UCSD-AML1 (cell line): ENCODE results near the gene FILIP1L.
A peak's percentile ranks its signal among the peaks of the same experiment; 100 is the strongest.

Experiments used
- DNase-seq: peaks from one replicate; lab custom pipeline; 2025; ENCODE audit not compliant: unreplicated experiment; lab: John Stamatoyannopoulos, UW

FILIP1L gene

DNA sequence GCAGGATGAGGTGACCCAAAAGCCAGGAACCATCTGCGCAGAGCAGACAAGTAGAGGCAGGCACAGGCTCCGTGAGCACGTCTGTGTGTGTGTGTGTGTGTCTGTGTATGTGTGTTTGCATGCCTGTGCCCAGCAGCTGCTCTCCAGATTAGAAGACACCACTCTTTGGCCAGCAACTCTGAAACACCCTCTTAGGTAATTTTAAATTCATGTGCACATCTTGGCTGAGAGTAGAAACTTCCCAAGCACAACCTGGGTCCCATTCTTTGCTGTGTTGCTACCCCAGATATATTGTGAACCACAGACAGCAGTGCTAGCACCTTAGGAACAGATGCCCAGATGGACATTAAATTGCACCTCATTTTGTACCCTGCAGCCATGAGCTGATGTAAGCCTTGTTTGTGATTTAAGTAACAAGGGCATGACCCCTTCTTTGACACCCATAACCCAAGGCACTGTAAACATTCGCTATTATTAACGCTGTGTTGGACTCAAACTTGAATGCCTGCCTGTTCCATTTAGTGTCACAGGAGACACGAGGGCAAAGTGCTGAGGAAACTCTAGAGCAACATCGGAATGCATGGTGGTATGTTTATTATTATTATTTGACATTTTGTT, at the start of gene FILIP1L:
FILIP1L (minus strand) TSS at position 89 of the 618 bp plus-strand sequence.
- no peak for DNase-seq

DNA sequence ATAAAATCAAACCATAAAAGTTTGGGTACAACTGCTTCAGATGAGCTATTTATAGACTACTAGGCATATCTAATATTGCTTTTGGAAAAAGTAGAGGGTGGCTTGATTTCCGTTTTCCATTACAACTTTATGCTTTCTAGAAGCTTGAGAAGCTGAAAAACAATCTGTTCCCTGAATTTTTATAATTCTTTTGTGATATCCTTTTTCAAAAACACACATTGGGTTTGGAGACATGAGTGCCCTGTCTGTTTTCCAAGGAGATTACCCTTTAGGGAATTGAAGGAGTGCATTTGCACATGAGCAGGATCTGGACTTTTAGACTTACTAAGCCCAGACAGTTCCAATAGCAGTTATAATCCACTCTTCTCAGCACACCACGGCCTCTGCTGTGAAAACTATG, 49.5 kb upstream of the FILIP1L start:
- no peak for DNase-seq

DNA sequence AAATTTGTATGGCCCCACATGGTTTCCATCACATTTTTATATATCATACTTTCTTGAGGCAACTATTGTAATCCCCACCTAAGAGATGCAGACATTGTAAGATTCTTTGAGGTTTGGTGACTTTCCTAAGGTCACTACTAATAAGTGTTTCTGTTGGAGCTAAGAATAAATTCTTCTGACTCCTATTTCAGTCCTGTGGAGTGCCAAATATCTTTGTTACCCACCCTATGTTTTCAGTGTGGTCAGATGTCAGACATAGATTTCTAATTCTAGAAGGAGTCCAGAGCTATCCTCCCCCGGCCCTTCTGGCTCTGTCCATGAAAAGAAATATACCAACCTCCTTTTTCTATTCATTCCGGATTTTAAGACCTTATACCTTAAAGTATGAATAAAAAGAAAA, 46.2 kb upstream of the FILIP1L start:
- DNase-seq = no peak

DNA sequence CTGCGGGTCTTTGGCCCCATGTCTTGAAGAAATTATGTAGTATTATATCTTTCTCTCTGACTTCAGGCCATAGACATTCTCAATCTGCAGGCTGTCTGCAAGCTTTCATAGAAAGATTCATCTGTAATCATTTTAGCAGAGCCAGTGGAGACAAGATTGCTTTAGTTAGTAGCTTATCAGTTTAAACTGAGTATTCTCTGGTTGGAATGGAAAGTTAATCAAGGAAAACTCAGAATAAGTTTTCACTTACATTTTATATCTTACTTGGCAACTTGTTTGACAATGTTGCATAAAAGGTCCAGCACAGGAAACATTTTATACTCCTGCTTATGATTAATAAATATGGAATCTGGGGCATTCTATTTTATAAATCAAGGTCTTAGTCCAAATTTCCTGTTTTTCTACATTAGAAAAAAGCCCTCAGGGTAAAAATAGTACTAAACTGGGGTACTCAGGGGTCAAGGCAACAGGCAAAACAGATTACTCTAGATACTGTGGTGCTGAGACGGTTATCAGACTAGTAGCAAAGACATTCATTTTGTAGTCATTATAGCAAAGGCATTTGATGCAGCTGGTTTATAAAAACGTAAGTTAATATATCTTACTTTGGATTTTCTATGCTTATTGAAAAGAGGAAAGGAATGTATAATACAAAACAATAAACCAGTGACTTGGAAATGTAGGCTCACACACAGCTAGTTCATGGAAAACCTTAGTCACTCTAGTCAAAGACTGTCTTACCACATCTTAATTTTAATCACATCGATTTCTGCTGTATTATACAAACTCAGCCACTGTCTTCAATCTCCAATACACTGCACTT, 45.2 kb upstream of the FILIP1L start:
- no peak for DNase-seq

DNA sequence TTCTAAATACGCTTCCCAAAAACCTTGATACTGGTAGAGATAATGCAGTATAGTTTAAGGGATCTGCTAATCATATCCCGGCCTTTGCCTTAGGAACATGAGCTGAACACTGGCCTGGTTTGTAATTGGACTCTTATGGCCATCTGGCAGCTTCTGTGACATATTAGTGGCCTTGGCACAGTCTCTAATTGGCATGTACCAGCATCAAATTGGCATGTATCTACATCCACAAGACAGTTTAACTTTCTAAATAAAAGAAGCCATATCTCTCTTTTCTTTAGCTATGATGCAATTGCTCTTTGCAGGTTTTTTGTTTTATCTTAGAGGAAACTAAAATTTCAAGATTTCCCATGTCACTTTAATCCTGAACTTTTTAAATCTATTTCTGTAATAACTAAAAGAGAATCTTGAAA, 44.6 kb upstream of the FILIP1L start:
- no peak for DNase-seq

DNA sequence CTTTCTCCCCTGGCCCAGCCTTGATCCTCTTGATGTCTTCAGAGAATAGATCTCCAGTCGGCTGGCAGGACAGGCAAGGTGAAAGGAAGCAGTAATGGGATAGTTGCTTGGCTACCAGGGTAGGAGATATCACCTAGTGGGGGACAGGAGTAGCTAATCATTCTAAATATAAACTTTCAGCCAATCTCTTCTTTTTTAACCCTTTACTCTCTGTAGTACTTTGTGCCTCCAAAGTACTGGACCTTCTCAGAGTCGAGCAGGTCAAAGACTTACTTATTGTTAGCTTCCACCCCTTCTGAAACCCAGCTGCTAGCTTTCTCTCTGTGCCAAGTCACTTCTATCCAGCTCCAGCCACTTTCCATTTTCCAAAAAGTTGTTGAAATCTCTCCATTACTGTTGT, 43.4 kb upstream of the FILIP1L start:
- no peak for DNase-seq

DNA sequence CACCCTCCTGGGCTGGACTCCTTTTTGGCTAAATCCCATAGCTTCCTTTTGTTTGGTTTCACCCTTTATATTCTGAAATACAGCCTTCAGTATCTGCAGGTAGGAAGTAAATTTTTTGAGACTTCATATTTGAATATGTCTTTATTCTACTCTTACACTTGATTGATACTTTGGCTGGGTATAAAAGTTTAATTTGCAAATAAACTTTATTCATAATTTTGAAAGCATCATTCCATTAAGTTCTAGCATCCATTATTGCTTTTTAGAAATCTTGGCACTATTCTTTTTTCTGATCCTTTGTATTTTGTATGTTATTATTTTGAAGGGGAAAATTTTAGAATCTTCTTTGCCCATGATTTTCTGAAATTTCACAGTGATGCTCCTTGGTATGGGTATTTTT, 41.3 kb upstream of the FILIP1L start:
- DNase-seq = no peak

DNA sequence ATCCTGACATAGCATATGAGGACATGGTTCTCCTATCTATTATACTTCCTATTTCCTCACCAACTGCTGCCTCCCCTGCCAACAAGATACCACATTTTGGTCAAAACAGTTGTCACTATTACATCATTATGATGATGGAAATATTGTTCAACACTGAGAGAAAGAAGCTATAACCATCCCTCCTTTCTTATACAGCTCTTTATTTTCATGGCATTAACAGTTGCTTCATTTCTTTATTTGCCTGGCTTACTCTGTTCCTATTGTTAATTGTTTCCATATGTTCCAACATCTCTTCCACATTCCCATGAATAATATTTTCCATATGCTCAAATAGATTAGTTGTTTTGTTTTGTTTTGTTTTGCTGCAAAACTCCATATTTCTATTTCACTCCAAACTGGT, 40.8 kb upstream of the FILIP1L start:
- no peak for DNase-seq

DNA sequence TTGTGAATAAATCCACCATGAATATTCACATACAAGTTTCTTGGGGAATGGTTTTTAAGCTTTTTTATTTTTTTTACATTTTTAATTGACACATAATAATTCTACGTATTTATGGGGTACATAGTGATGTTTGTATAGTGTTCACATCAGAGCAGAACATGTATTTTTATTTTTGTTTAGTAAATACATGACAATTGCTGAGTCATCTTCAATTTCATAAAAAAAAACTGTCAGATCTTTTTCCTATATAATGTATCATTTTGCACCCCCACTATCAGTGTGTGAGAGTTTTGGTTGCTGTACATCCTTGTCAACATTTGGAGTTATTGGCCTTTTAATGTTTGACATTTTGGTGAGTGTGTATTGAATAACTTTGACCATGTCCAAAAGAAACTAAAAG, 39.9 kb upstream of the FILIP1L start:
- no peak for DNase-seq

DNA sequence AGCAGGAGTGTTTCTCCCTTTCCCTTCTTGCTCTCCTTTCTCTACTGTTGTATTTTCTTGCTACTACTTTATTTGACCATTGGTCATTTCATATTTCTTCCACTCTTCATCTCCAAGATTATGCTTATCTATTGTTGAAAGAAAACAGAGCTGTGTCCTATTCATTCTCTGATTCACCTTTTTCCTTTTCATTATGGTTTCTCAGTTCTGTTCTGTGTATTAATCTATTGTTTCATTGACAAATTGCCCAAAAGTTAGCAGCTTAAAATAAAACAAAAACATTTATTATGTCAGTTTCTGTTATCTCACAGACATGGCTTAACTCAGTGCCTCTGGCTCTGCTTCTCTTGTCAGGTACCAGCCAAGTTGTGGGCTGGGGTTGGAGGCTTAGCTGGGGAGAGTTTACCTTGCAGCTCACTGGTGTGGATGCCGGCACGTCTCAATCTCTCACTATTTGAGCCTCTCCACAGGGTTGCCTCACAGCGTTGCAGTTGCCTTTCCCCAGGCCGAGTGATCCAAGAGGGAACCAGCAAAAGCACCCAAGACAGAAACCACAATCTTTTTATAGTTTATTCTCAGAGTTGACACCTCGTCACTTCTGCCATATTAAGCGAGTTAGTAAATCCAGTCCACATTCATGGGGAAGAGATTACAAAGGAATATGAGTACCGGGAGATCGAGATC, 36.9 kb upstream of the FILIP1L start:
- peak; percentile 12 for DNase-seq

DNA sequence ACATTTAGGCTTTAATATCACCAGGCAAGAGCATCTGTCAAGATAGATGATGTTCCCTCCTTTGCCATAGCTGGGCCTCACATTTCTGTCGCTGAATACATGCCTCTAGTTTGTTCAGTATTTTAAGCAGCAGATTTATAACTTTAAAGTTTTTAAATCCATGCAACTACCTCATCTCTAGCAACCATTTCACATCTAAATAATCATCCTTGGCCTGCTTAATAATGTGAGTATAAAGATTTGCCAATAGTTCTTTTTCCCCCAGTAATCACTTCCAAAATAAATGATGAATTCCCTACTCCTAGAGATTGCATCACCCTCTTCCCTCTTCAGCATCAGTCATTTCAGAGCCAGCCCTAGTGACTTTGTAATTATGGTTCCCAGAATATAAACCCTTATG, 36.2 kb upstream of the FILIP1L start:
- no peak for DNase-seq

DNA sequence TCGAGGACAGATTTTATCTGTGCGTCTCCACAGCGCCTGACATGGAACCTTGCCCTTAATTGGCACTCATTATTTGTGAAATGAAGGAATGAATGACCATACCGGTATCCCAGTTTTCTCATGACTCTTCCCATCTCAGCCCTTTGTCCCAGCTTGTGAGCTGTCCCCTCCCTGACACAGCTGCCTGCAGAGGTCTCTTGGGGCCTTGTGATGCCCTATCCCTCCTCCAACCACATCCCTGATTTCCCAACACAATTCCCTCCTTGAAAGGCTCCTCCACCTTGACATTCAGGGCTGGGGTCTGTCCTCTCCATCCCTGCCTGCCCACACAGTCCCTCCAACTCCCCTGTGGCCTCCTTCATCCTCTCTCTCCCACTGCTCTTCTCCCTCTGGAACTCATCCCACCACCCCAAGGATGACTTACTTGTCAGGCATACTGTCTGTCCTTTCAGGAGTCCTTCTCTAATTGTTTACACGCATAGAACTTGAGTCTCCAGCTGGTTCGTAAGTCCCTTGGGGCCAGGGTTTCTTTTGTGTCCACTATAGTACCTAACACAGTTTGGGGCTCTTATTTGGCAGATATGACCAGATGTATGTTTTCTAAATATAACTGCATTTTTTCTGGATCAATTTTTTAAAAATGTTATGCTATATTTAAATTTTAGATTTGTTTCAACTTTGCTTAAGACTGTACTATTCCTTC, 35.6 kb upstream of the FILIP1L start:
- DNase-seq = no peak

DNA sequence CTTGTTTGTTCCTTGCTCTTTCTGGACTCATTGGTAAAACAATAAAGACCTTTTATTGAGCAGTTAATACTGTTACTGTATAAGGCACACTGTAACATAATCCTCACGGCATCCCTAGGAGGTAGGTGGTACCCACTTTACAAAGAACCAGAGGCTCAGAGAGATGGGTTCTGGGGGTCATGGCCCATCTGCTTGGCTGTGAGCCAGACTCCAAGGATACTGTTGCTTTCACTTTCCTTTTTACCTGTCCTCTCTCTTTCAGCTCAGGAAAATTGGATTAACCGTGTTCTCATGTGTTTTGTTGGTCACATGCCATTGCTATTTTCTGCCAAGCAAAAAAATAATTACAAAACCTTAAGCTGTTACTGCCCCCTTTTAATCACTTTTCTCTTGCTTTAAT, 34.8 kb upstream of the FILIP1L start:
- DNase-seq = no peak

DNA sequence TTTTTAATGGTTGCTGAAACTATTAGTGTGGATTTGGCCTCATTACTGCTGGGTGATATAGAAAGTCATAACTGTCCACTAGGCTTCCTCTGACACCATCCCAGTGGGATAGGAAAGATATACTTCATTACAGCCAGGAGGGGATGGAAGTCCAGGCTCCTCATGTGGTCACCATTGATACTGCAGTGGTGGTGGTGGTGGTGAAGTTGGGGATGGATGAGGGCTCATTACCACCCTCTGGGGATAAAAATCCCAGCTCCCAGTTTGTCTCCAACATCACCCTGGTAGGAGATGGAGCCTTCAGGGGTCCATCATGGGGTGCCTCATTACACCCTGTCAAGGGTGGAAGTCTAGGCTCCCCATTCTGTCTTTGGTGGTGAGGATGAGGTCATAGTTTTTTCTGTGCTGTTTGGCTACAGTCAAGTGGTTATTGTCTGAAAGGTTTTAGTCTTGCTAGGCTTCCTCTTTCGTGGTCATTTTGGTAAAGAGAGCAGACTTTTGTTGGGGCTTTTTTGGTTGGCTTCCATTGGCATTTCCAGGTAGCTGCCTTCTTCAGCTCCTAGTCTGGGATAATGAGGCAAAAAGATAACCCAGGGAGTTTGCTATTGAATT, 30.1 kb upstream of the FILIP1L start:
- DNase-seq = no peak

DNA sequence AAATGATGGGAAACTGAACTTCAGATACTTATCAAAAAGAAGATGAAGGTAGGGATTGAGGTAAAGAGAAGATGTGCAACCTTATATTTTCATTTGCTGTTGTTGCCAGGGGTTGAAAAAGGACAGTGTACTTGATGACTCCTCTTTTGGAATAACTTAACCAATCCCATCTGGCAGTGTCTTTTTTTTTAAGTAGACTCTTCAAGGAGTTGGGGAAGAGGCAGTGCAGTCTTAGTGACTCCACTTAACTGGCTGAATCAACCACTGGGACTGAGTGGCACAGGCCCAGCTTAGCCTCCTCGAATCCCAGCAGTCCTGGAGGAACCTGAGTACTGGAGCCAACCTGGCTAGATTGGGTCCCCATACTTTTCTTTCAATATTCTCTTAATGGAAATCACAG, 27.3 kb upstream of the FILIP1L start:
- DNase-seq = no peak

DNA sequence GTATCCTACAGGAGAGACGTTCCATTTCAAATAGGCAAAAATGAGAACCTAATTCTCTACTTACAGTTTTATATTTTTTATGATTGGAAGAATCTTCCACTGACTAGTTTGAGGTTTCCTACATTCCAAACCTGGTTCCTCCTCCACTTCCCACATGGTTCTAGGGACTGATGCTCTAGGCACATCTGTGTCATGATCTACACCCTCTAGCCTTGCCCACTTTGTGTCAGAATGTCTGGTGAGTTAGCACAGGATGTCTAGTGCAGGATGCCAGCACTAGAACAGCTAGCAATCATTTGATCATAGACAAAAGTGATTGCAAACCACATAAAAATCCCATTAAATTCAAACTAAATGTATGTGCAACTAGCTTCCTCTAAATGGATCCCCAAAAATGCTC, 26.7 kb upstream of the FILIP1L start:
- no peak for DNase-seq

DNA sequence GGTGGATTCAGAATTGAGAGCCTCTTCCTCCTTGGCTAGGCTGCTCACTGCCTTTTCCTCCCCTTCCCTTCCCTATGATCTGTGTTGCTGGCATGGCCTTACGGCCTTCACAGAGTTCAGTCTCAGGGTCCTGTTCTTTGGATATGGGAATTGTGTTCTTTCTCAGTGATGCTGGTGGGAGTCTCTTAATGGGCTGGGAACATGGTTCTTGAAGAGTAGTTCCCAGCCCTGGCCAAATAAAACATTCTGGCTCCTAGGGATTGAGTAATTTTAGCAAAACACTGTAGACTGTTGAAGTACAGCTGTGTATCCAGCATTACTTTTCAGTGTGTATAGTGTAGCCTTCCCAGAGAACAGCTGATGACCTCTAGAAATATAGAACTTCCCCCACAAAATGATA, 22.6 kb upstream of the FILIP1L start:
- no peak for DNase-seq

DNA sequence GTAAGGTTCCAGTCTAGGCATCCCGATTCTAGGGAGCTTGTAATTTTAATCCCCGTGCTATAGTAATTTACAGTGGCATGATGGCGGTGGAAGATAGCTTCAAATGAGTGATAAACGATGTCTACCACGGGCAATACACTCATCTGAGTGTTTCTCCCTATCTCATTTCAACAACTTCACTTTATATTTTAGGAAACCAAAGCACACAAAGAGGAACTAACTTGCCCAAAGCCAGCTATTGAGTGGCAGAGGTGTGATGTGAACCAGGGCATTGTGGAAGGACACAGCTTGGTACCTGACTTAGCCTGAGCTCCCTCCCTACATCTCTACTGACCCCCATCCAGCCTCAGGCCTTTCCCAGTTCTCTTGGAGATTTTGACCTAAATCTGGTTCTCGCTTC, 16.9 kb upstream of the FILIP1L start:
- DNase-seq = peak; percentile 16

DNA sequence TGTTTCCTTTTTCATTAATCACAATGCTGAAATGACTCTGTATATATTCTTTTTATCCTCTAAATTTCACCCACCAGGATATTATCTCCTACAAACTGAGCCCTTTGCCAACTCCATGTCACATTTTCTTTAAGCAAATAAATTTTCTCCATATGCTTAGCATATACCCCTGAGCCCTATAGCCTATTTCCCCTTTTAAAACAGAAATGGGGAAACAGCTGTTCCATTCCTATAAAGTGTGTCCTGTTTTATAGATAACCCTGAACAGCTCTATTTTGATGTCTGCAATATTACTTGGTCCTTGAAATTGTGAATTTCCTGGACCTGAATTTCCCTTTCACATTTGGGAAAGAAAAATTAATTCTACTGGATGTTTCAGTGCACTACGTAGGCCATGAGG, 15.6 kb upstream of the FILIP1L start:
- DNase-seq = no peak

DNA sequence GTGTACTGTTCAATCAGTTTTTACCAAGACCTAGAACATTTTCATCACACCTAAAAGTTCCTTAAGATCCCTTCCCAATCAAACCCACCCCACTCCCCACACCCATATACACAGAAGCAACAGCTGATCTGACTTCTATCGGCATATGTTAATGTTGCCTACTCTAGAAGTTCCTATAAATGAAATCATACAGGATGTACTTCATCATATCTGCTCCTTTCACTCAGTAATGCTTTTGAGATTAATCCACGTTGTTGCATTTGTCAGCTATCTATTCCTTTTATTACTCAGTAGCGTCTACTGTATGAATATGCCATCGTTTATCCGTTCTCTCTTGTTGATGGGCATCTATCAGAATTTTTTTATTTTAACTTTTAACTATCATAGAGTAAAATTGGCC, 14.3 kb upstream of the FILIP1L start:
- no peak for DNase-seq

DNA sequence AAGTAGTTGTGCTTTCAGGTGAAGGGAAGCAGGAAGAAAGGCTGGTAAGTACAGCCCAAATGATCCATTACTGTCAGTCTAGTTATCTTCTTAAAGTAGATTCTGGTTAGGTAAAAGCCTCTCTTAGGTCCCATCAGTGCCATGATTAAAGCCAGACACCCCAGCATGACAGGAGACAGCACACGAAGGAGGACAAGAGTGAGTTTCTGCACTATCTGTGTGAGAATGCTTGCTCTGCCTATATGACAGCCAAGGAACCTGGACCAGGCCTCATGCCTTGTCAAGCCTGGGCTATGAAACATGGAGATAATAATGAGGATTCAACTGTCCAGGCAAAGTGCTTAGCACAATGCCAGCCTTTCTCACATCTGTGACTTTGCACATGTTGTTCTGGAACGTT, 13.5 kb upstream of the FILIP1L start:
- DNase-seq = no peak
